ENCODE measurements around the gene ZNF398.
"Not testable (repeated sequence)": the region's sequence is repeated elsewhere in the genome, so short reads cannot be mapped to it uniquely, and the experiment has no call there.

The ZNF398 gene

GRCh38 chr7:149130572-149131198 lies 16.6 kb upstream of the ZNF398 start:
- CTCF ChIA-PET, result no interaction called here
- no peak for DNase-seq (ENCODE audit: extremely low spot score)
- TF ChIP-seq, protein P1, sequence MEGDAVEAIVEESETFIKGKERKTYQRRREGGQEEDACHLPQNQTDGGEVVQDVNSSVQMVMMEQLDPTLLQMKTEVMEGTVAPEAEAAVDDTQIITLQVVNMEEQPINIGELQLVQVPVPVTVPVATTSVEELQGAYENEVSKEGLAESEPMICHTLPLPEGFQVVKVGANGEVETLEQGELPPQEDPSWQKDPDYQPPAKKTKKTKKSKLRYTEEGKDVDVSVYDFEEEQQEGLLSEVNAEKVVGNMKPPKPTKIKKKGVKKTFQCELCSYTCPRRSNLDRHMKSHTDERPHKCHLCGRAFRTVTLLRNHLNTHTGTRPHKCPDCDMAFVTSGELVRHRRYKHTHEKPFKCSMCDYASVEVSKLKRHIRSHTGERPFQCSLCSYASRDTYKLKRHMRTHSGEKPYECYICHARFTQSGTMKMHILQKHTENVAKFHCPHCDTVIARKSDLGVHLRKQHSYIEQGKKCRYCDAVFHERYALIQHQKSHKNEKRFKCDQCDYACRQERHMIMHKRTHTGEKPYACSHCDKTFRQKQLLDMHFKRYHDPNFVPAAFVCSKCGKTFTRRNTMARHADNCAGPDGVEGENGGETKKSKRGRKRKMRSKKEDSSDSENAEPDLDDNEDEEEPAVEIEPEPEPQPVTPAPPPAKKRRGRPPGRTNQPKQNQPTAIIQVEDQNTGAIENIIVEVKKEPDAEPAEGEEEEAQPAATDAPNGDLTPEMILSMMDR (IDR thresholded peaks at IDR 0.05; ENCODE audit: control extremely low read depth, extremely low read depth, low read depth, missing control alignments), result no peak
- POLR2A ChIA-PET, result no interaction called here

- CTCF ChIA-PET, result interaction anchor here (1.5 to 3.8 kb wide), 4 partner anchors 10 to 68 kb away, joined by 5 to 26 read pairs (median 6); partner anchors contain the start of gene ZNF398
- DNase-seq (ENCODE audit: extremely low spot score), result no peak
- POLR2A ChIA-PET, result no interaction called here
- TF ChIP-seq, protein P1 (IDR thresholded peaks at IDR 0.05; ENCODE audit: control extremely low read depth, extremely low read depth, low read depth, missing control alignments), result no peak
Measured at GRCh38 chr7:149133028-149133710, 14.1 kb upstream of the ZNF398 start.

GRCh38 chr7:149136118-149136517 lies 11.1 kb upstream of the ZNF398 start:
- no peak for DNase-seq (ENCODE audit: extremely low spot score)
- ChIA-PET POLR2A (no interaction called here), CTCF (interaction anchor here (0.9 to 3.8 kb wide), 6 partner anchors 8 to 131 kb away, joined by 3 to 26 read pairs (median 6); partner anchors contain the start of genes ZNF398 and ZNF425)
- TF ChIP-seq, protein P1 (IDR thresholded peaks at IDR 0.05; ENCODE audit: control extremely low read depth, extremely low read depth, low read depth, missing control alignments), result no peak

- TF ChIP-seq, protein P1 (IDR thresholded peaks at IDR 0.05; ENCODE audit: control extremely low read depth, extremely low read depth, low read depth, missing control alignments), result no peak
- ChIA-PET CTCF (interaction anchor here (1.0 to 2.0 kb wide), 3 partner anchors 13 to 135 kb away, joined by 3 to 5 read pairs (median 4); partner anchors contain the start of gene ZNF282), POLR2A (interaction anchor here (0.7 kb wide), 1 partner anchor 1143 kb away, joined by 13 read pairs; no protein-coding TSS in a partner anchor)
- no peak for DNase-seq (ENCODE audit: extremely low spot score)
Measured at GRCh38 chr7:149140831-149141230, 6.4 kb upstream of the ZNF398 start.

GRCh38 chr7:149141893-149142292 lies 5.4 kb upstream of the ZNF398 start:
- TF ChIP-seq, protein P1 (IDR thresholded peaks at IDR 0.05; ENCODE audit: control extremely low read depth, extremely low read depth, low read depth, missing control alignments), result no peak
- ChIA-PET CTCF (interaction anchor here (0.6 to 2.0 kb wide), 3 partner anchors 16 to 181 kb away, joined by 3 to 6 read pairs (median 4); partner anchors contain the start of gene ZNF425), POLR2A (no interaction called here)
- no peak for DNase-seq (ENCODE audit: extremely low spot score)

- POLR2A ChIA-PET; DNase-seq (ENCODE audit: extremely low spot score): not testable (repeated sequence)
- CTCF ChIA-PET, result interaction anchor here (0.9 to 1.4 kb wide), 4 partner anchors 9 to 79 kb away, joined by 3 to 7 read pairs (median 4); partner anchors contain the start of genes ZNF282 and ZNF425
Measured at GRCh38 chr7:149144436-149144922, 2.8 kb upstream of the ZNF398 start.

All from GM10248 (cell line).